ENCODE results near the gene C1QC.

The C1QC gene

DNA sequence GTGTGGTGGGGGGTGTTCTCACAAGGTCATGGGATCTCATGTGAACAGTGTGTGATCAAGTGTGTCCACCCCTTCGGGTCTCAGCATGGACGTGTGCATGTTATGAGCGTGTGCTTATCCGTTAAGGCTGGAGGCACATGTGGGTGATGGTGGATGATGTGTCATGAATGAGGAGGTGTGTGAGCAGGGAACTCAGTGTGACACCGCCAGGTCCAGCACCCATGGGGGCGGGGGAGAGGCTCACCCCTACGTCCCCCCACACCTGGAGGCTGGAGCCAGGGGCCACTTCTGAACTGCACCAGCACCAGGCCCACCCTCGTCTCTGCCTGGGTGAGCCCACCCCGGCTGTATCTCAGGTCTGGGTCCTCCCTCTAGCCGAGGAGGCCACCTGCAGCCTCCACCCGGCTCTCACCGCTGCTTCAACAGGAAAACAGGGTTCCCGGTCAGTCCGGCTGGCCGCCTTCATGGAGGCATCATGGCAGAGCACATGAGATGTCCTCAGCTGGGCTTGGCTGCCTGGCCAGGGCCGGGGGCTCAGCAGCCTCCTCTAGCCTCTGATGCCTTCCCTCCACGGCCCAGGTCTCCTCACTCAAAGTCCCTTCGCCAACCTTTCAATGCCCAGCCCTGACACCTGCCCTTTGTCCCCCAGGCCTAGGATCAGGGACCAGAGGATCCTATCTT, 41.2 kb upstream of the C1QC start:
- no peaks in the 10 kb centered on the region for H3K79me2 ChIP-seq (ENCODE audit: control insufficient read depth, low read length)
- H3K27ac ChIP-seq (ENCODE audit: low read depth, low read length) = no peak overlapping the region
- H3K27me3 ChIP-seq (ENCODE audit: control insufficient read depth, low read length) = no peaks in the 10 kb centered on the region
- H3K36me3 ChIP-seq (ENCODE audit: control insufficient read depth, low read length) = no peaks in the 10 kb centered on the region
- no peaks in the 10 kb centered on the region for H3F3A ChIP-seq (ENCODE audit: control insufficient read depth, insufficient read depth)
- no peak overlapping the region for H3K4me3 ChIP-seq (ENCODE audit: low read length)
- no peaks in the 10 kb centered on the region for H4K20me1 ChIP-seq (ENCODE audit: control insufficient read depth, insufficient read depth, low read depth, low read length)
- no peak overlapping the region for H3K4me2 ChIP-seq (ENCODE audit: low read length)
- H3K9me2 ChIP-seq (replicated peaks; ENCODE audit: control insufficient read depth, low read length) = no peaks in the 10 kb centered on the region
- no peaks in the 10 kb centered on the region for H3K9me3 ChIP-seq (ENCODE audit: control insufficient read depth, insufficient read depth, low read length)
- no peaks in the 10 kb centered on the region for H3K4me1 ChIP-seq (ENCODE audit: control insufficient read depth, low read length)
- TF ChIP-seq, protein P1, sequence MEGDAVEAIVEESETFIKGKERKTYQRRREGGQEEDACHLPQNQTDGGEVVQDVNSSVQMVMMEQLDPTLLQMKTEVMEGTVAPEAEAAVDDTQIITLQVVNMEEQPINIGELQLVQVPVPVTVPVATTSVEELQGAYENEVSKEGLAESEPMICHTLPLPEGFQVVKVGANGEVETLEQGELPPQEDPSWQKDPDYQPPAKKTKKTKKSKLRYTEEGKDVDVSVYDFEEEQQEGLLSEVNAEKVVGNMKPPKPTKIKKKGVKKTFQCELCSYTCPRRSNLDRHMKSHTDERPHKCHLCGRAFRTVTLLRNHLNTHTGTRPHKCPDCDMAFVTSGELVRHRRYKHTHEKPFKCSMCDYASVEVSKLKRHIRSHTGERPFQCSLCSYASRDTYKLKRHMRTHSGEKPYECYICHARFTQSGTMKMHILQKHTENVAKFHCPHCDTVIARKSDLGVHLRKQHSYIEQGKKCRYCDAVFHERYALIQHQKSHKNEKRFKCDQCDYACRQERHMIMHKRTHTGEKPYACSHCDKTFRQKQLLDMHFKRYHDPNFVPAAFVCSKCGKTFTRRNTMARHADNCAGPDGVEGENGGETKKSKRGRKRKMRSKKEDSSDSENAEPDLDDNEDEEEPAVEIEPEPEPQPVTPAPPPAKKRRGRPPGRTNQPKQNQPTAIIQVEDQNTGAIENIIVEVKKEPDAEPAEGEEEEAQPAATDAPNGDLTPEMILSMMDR (IDR thresholded peaks at IDR 0.05; ENCODE audit: low read depth, low read length, poor library complexity, severe bottlenecking) = no peak
- no peak for TF ChIP-seq EZH2phosphoT487 (IDR thresholded peaks at IDR 0.05; ENCODE audit: borderline replicate concordance, low read length)

DNA sequence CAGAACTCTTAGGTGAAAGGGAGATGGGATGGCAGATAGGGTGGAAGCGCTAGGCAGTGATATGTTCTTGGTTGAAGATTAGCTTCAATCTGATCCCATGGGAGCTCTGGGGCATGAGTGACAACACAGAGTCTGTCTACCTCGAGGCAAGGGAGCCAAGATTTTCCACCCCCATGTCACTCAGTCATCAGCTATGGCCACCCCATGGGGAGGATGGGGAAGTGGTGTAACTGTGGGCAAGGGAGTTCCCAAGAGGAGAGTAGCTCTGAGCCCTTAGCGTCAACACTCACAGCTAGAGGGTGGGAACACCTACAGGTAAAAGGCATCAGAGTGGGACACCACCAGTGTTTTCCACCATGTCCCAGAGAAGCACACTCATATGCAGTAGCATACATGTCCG, 37.3 kb upstream of the C1QC start:
- Histone ChIP-seq H3K4me1 (ENCODE audit: control insufficient read depth, low read length) (no peaks in the 10 kb centered on the region), H3K4me3 (ENCODE audit: low read length) (no peak overlapping the region), H4K20me1 (ENCODE audit: control insufficient read depth, insufficient read depth, low read depth, low read length) (no peaks in the 10 kb centered on the region), H3K27me3 (ENCODE audit: control insufficient read depth, low read length) (no peaks in the 10 kb centered on the region), H3K4me2 (ENCODE audit: low read length) (no peak overlapping the region), H3K79me2 (ENCODE audit: control insufficient read depth, low read length) (no peaks in the 10 kb centered on the region), H3K36me3 (ENCODE audit: control insufficient read depth, low read length) (no peaks in the 10 kb centered on the region), H3K27ac (ENCODE audit: low read depth, low read length) (no peak overlapping the region), H3F3A (ENCODE audit: control insufficient read depth, insufficient read depth) (no peaks in the 10 kb centered on the region), H3K9me3 (ENCODE audit: control insufficient read depth, insufficient read depth, low read length) (no peaks in the 10 kb centered on the region), H3K9me2 (replicated peaks; ENCODE audit: control insufficient read depth, low read length) (no peaks in the 10 kb centered on the region)
- no peak for TF ChIP-seq EZH2phosphoT487 (IDR thresholded peaks at IDR 0.05; ENCODE audit: borderline replicate concordance, low read length)
- TF ChIP-seq, protein P1 (IDR thresholded peaks at IDR 0.05; ENCODE audit: low read depth, low read length, poor library complexity, severe bottlenecking) = no peak

DNA sequence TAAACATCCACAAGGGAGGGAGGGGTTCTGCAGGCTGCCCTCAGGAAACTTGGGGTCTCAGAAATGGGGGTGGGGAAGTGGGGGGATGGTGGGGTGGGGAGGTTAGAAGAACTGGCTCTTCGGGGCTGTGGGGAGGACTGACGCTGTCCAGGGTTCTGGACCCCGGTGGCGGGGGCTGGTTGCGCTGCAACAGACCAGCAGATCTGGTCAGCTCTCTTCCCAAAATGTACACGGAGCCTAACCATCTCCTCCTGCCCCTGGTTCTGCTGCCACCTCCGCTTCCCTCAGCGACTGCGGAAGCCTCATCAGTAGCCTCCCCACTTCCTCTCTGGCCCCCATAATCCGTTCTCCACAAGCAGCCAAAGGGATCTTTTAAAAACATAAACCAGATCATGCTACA, 36.3 kb upstream of the C1QC start:
- no peaks in the 10 kb centered on the region for H3K27me3 ChIP-seq (ENCODE audit: control insufficient read depth, low read length)
- H4K20me1 ChIP-seq (ENCODE audit: control insufficient read depth, insufficient read depth, low read depth, low read length) = no peaks in the 10 kb centered on the region
- no peaks in the 10 kb centered on the region for H3K36me3 ChIP-seq (ENCODE audit: control insufficient read depth, low read length)
- H3K4me1 ChIP-seq (ENCODE audit: control insufficient read depth, low read length) = no peaks in the 10 kb centered on the region
- TF ChIP-seq, protein P1 (IDR thresholded peaks at IDR 0.05; ENCODE audit: low read depth, low read length, poor library complexity, severe bottlenecking) = no peak
- no peak for TF ChIP-seq EZH2phosphoT487 (IDR thresholded peaks at IDR 0.05; ENCODE audit: borderline replicate concordance, low read length)
- no peaks in the 10 kb centered on the region for H3K9me3 ChIP-seq (ENCODE audit: control insufficient read depth, insufficient read depth, low read length)
- H3K27ac ChIP-seq (ENCODE audit: low read depth, low read length) = no peak overlapping the region
- no peak overlapping the region for H3K4me2 ChIP-seq (ENCODE audit: low read length)
- H3K9me2 ChIP-seq (replicated peaks; ENCODE audit: control insufficient read depth, low read length) = no peaks in the 10 kb centered on the region
- no peaks in the 10 kb centered on the region for H3K79me2 ChIP-seq (ENCODE audit: control insufficient read depth, low read length)
- H3K4me3 ChIP-seq (ENCODE audit: low read length) = no peak overlapping the region
- H3F3A ChIP-seq (ENCODE audit: control insufficient read depth, insufficient read depth) = no peaks in the 10 kb centered on the region
